Right atrium auricular region (tissue), 2 donors: ENCODE results near the gene TSHB. TPM values are rescaled to one million over a fixed set of nuclear protein-coding genes. Genes with fewer than 3 reads are reported as not detected.

Experiments
- DNase-seq: peaks from one replicate; pipeline ENCODE4 v3.0.0-alpha.2; 2019; ENCODE audit warnings: low spot score
- H3K27ac ChIP-seq, 2 donors: fragments of 200-600 bp; sonication (generic); 1 replicate in 1 of 2; 2 replicates in 1 of 2; pipeline ENCODE4 v1.5.1; 2016 to 2019
- H3K27me3 ChIP-seq, 2 donors: fragments of 200-600 bp; sonication (generic); one replicate each; pipeline versions ENCODE4 v1.5.1 to v1.6.0; 2017 to 2019
- H3K36me3 ChIP-seq: fragments of 200-600 bp; sonication (generic); one replicate; pipeline ENCODE4 v1.5.1; 2016
- H3K4me1 ChIP-seq, 2 donors: fragments of 200-600 bp; sonication (generic); one replicate each; pipeline versions ENCODE4 v1.5.1 to v1.6.0; 2017 to 2019
- H3K4me3 ChIP-seq, 2 donors: fragments of 200-600 bp; sonication (generic); 1 replicate in 1 of 2; 2 replicates in 1 of 2; pipeline ENCODE4 v1.5.1; 2017 to 2019; ENCODE audit warnings: mild to moderate bottlenecking in 1 of 2, moderate library complexity in 1 of 2
- H3K9me3 ChIP-seq, 2 donors: fragments of 200-600 bp; sonication (generic); one replicate each; pipeline ENCODE4 v1.5.1; 2019
- total RNA-seq, 2 donors: library from RNA; depleted of rRNA; stranded (reverse); fragments of >200 nt; gene quantifications; one replicate each; pipeline ENCODE4 v1.1.0, GENCODE V29; 2016
- TF ChIP-seq, protein P1 (sequence below), 2 donors: fragments of 200-600 bp; sonication (generic); IDR thresholded peaks; one replicate each; pipeline ENCODE4 v1.5.1; 2019; ENCODE audit warnings: antibody characterized with exemption in 2 of 2

Gene TSHB
- total RNA-seq: not detected

GRCh38 chr1:115029526-115029925 is at the start of gene TSHB:
TSHB (plus strand) TSS chr1:115029826; CDS start chr1:115033363, 3,537 bp downstream.
- TF ChIP-seq, protein P1, sequence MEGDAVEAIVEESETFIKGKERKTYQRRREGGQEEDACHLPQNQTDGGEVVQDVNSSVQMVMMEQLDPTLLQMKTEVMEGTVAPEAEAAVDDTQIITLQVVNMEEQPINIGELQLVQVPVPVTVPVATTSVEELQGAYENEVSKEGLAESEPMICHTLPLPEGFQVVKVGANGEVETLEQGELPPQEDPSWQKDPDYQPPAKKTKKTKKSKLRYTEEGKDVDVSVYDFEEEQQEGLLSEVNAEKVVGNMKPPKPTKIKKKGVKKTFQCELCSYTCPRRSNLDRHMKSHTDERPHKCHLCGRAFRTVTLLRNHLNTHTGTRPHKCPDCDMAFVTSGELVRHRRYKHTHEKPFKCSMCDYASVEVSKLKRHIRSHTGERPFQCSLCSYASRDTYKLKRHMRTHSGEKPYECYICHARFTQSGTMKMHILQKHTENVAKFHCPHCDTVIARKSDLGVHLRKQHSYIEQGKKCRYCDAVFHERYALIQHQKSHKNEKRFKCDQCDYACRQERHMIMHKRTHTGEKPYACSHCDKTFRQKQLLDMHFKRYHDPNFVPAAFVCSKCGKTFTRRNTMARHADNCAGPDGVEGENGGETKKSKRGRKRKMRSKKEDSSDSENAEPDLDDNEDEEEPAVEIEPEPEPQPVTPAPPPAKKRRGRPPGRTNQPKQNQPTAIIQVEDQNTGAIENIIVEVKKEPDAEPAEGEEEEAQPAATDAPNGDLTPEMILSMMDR (IDR thresholded peaks at IDR 0.05): no peak
- Histone ChIP-seq H3K9me3 (no peaks in the 10 kb centered on the region), H3K4me1 (no peaks in the 10 kb centered on the region), H3K36me3 (no peaks in the 10 kb centered on the region), H3K27ac (no peak within 1 kb of the TSS), H3K27me3 (no peaks in the 10 kb centered on the region), H3K4me3 (no peak within 1 kb of the TSS)
- DNase-seq: no peak

GRCh38 chr1:114982251-114982650 is 47.4 kb upstream of the TSHB start:
- Histone ChIP-seq H3K4me3 (no peak overlapping the region), H3K9me3 (peaks cover 0 to 25% of the 10 kb centered on the region in 2 donors), H3K4me1 (no peaks in the 10 kb centered on the region), H3K27me3 (no peaks in the 10 kb centered on the region), H3K27ac (no peak overlapping the region), H3K36me3 (no peaks in the 10 kb centered on the region)
- TF ChIP-seq, protein P1 (IDR thresholded peaks at IDR 0.05): no peak
- DNase-seq: no peak

DNA sequence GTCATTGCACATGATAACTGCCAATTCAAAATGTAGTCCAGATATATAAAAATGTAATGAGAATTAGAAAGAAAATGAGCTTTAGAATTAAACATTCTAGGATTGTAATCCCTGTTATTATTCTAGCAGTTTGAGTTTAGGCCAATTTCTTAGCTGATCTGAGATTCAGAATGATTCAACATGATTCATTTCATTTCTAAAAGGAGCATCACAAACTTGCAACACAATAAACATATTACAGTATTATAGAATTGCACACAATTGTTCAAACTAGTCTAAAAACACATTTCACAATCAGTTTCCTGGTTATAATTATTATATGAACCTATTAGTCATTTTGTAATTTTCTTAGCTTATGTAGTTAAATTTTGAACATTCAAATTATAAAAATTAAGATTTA is 43.3 kb upstream of the TSHB start:
- no peak for DNase-seq
- H3K36me3 ChIP-seq: no peaks in the 10 kb centered on the region
- no peaks in the 10 kb centered on the region for H3K27me3 ChIP-seq
- TF ChIP-seq, protein P1 (IDR thresholded peaks at IDR 0.05): no peak
- no peak overlapping the region for H3K4me3 ChIP-seq
- H3K9me3 ChIP-seq: peaks cover 0 to 48% of the 10 kb centered on the region in 2 donors
- H3K4me1 ChIP-seq: no peaks in the 10 kb centered on the region
- H3K27ac ChIP-seq: no peak overlapping the region

DNA sequence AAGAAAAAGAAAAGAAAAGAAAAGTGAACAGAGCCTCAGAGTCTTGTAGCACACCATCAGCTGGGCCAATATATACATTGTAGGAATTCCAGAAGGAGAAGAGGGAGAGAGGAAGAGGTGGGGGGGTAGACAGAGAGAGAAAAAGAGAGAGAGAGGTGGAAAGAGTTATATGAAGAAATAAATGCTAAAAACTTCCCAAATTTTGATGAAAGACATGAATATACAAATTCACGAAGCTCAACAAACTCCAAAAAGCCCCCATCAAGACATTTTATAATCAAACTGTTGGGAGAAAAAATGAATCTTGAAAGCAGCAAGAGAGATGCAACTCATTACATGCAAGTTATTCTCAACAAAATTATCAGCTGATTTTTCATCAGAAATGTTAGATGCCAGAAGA is 41.5 kb upstream of the TSHB start:
- Histone ChIP-seq H3K4me1 (no peaks in the 10 kb centered on the region), H3K27ac (no peak overlapping the region), H3K4me3 (no peak overlapping the region), H3K27me3 (no peaks in the 10 kb centered on the region), H3K9me3 (peaks cover 0 to 32% of the 10 kb centered on the region in 2 donors), H3K36me3 (no peaks in the 10 kb centered on the region)
- TF ChIP-seq, protein P1 (IDR thresholded peaks at IDR 0.05): no peak
- no peak for DNase-seq

DNA sequence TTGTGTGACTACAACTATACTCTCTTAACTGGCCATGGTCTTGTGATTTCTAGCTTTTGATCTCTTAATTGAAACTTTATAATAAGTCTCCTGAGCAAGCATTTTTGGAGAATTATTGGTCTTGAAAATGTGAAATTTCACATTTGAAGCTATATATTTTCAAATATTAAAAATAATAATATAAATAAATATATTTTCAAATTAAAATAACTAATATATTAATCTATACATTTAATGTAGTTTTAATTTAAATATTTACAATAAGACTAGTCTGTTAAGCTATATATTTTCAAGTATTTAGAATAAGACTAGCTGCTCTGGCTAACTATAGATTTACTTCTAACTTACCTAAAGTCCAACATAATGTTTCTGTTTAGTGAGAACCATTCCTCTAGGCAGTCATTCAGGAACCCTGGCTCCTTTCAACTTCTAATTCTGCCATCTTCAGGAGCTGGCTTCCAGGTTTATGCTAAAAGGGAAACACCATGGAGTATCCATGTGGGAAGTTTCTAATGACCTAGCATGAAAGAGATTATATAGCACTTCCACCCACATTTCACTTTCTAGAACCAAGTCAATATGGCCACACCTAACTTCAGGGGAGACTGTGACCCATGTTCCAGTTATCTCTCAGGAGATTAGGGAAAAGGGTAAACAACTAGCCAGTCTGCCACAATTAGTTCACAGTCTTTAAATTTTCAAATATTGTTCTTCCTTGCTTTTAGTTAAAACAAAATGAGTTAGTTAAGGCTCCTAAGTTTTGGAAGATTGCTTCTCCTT is 31.9 kb upstream of the TSHB start:
- Histone ChIP-seq H3K27ac (no peak overlapping the region), H3K36me3 (no peaks in the 10 kb centered on the region), H3K9me3 (no peaks in the 10 kb centered on the region), H3K4me1 (no peaks in the 10 kb centered on the region), H3K27me3 (no peaks in the 10 kb centered on the region), H3K4me3 (no peak overlapping the region)
- DNase-seq: no peak
- TF ChIP-seq, protein P1 (IDR thresholded peaks at IDR 0.05): no peak

DNA sequence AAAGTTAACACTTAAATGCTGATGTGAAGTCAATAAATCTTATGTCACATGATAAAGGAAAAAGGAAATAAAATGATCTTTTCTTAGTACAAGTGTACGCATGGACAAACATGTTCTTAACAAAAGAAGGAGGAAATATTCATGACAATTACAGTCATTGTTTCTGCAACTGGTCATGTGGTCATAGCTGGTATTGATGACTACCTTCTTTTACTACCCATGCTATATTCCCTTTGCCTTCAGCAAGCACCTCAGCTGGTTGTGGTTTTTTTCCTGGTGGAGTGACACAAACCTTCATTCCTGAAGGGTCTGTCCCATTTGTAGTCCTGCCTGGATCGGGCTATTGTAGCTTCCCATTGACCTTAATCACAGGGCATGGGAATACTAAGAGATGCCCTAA is 23.4 kb upstream of the TSHB start:
- Histone ChIP-seq H3K36me3 (no peaks in the 10 kb centered on the region), H3K4me1 (no peaks in the 10 kb centered on the region), H3K27ac (no peak overlapping the region), H3K4me3 (no peak overlapping the region), H3K27me3 (no peaks in the 10 kb centered on the region), H3K9me3 (no peaks in the 10 kb centered on the region)
- DNase-seq: no peak
- TF ChIP-seq, protein P1 (IDR thresholded peaks at IDR 0.05): no peak
